ENCODE results near the gene PSME3IP1. TPM values are rescaled to one million over a fixed set of nuclear protein-coding genes. Genes with fewer than 3 reads are reported as not detected.

The PSME3IP1 gene
- total RNA-seq, 2 donors from 2014 or later, result 26.7 to 32.9 TPM

DNA sequence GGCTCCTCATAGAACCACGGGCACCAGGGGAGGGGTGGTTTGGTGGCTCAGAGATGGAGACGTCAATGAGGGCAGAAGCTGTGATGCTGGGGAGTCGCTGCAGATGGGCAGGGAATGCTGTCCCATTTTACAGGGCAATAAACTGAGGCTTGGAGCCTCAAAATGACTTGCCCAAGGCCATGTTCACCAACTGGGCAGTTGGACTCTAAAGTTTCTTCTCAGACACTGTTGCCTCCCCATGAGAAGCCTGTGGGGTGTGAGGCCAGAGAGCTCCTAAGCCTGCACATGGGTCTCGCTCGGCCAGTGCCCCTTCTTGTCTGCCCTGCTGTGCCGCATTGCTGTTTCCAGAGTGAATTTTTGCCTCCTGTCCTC, 54.9 kb downstream of the PSME3IP1 start:
- H3K27ac ChIP-seq, result no peak overlapping the region
- ATAC-seq, result no peak
- TF ChIP-seq, protein P1, sequence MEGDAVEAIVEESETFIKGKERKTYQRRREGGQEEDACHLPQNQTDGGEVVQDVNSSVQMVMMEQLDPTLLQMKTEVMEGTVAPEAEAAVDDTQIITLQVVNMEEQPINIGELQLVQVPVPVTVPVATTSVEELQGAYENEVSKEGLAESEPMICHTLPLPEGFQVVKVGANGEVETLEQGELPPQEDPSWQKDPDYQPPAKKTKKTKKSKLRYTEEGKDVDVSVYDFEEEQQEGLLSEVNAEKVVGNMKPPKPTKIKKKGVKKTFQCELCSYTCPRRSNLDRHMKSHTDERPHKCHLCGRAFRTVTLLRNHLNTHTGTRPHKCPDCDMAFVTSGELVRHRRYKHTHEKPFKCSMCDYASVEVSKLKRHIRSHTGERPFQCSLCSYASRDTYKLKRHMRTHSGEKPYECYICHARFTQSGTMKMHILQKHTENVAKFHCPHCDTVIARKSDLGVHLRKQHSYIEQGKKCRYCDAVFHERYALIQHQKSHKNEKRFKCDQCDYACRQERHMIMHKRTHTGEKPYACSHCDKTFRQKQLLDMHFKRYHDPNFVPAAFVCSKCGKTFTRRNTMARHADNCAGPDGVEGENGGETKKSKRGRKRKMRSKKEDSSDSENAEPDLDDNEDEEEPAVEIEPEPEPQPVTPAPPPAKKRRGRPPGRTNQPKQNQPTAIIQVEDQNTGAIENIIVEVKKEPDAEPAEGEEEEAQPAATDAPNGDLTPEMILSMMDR (IDR thresholded peaks at IDR 0.05), result no peak
- no peak for TF ChIP-seq POLR2A (IDR thresholded peaks at IDR 0.05)

GRCh38 chr16:57128771-57129389, 57.0 kb downstream of the PSME3IP1 start:
- no peaks in the 10 kb centered on the region for H3K27me3 ChIP-seq
- H3K4me3 ChIP-seq, result no peak overlapping the region
- DNase-seq, result no peak
- no peaks in the 10 kb centered on the region for H3K36me3 ChIP-seq (replicated peaks in 1 of 2; ENCODE audit: insufficient read depth in 1 of 2, low read depth in 2 of 2)
- H3K9me3 ChIP-seq, result no peaks in the 10 kb centered on the region
- intact Hi-C loops (cut with DNase I), result no loop called here
- H3K27ac ChIP-seq, result no peak overlapping the region
- no peak for ATAC-seq
- 79 to 83% methylated on average over 11 of the region's 11 CpGs for WGBS, 2 donors
- H3K4me1 ChIP-seq, result no peaks in the 10 kb centered on the region
- TF ChIP-seq POLR2A (IDR thresholded peaks at IDR 0.05), result no peak
- TF ChIP-seq, protein P1 (IDR thresholded peaks at IDR 0.05), result no peak

More for the DNA sequence above, 54.9 kb downstream of the PSME3IP1 start:
- H3K4me3 ChIP-seq, result no peak overlapping the region
- no peaks in the 10 kb centered on the region for H3K4me1 ChIP-seq
- 95 to 97% methylated on average over 4 to 6 of the region's 6 CpGs for WGBS, 2 donors
- H3K36me3 ChIP-seq (replicated peaks in 1 of 2; ENCODE audit: insufficient read depth in 1 of 2, low read depth in 2 of 2), result no peaks in the 10 kb centered on the region
- no peak for DNase-seq
- H3K27me3 ChIP-seq, result no peaks in the 10 kb centered on the region
- intact Hi-C loops (cut with DNase I), result no loop called here
- H3K9me3 ChIP-seq, result no peaks in the 10 kb centered on the region

DNA sequence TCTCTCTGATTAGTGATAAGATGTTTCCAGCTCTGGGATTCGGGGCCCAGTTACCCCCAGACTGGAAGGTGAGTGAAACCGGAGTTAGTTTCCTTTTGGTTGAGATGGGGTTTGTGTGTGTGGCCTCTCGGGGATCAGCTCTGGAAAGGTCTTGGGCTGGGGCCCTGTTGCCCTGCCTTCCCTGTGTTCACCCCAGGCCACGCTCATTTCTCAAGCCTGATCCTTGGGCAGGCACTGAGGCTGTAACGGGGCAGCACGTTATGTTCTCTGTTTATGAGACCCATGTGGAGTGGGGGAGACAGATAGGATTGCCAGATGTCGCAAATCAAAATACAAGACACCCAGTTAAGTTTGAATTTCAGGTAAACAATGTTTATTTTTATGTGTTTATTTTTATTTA, 58.0 kb downstream of the PSME3IP1 start:
- TF ChIP-seq POLR2A (IDR thresholded peaks at IDR 0.05), result no peak
- TF ChIP-seq, protein P1 (IDR thresholded peaks at IDR 0.05), result no peak

DNA sequence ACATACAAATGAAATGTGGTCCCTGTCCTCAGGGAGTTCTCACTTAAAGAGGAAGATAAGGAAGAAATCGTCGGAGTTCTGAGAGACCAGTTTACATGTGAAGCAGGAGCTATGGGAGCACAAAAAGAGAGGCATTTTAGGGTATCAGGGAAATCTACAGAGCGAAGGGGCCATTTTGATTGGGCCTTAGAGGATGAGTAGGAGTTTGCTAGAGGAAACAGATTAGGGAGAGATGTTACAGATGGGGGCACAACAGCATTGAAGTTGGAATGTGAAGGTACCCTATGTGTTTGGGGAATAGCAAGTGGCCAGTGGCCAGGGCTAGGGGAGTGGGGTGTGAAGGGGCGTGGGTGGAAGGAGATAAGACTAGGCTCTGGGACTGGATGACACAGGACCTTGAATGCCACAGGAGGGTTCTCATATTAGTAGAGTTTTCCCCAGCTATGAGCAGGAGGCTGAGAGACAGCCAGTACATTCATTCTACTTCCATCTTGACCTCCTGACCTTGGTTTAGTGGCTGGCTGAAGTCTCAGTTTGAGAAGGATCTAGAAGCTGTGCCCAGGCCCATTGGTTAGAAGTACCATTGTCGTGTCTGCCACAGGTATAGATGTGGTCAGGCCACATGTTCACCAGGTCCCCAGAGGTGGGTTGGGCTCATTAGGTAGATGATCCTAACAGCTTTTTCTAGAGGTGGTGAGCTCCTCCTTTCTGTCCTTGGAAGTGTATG, 58.6 kb downstream of the PSME3IP1 start:
- no peak for ATAC-seq
- Histone ChIP-seq H3K36me3 (replicated peaks in 1 of 2; ENCODE audit: insufficient read depth in 1 of 2, low read depth in 2 of 2) (no peaks in the 10 kb centered on the region), H3K4me3 (no peak overlapping the region), H3K4me1 (no peaks in the 10 kb centered on the region), H3K27me3 (no peaks in the 10 kb centered on the region), H3K9me3 (no peaks in the 10 kb centered on the region), H3K27ac (no peak overlapping the region)
- intact Hi-C loops (cut with DNase I), result no loop called here
- TF ChIP-seq, protein P1 (IDR thresholded peaks at IDR 0.05), result no peak
- no peak for TF ChIP-seq POLR2A (IDR thresholded peaks at IDR 0.05)
- WGBS, 2 donors, result 79 to 90% methylated on average over 5 of the region's 5 CpGs
- no peak for DNase-seq

More for the DNA sequence above, 58.0 kb downstream of the PSME3IP1 start:
- WGBS, 2 donors, result 94 to 96% methylated on average over 5 to 7 of the region's 7 CpGs
- Histone ChIP-seq H3K4me3 (no peak overlapping the region), H3K4me1 (no peaks in the 10 kb centered on the region), H3K27ac (no peak overlapping the region), H3K9me3 (no peaks in the 10 kb centered on the region), H3K36me3 (replicated peaks in 1 of 2; ENCODE audit: insufficient read depth in 1 of 2, low read depth in 2 of 2) (no peaks in the 10 kb centered on the region), H3K27me3 (no peaks in the 10 kb centered on the region)
- intact Hi-C loops (cut with DNase I), result no loop called here
- ATAC-seq (no peak), DNase-seq (no peak)

Data from body of pancreas (tissue), 4 donors.